ENCODE data around the gene CINP. TPM values are rescaled to one million over a fixed set of nuclear protein-coding genes. Genes with fewer than 3 reads are reported as not detected.

The CINP gene
- polyA plus RNA-seq, 1 donor from 2014 or later = 23.1 TPM

DNA sequence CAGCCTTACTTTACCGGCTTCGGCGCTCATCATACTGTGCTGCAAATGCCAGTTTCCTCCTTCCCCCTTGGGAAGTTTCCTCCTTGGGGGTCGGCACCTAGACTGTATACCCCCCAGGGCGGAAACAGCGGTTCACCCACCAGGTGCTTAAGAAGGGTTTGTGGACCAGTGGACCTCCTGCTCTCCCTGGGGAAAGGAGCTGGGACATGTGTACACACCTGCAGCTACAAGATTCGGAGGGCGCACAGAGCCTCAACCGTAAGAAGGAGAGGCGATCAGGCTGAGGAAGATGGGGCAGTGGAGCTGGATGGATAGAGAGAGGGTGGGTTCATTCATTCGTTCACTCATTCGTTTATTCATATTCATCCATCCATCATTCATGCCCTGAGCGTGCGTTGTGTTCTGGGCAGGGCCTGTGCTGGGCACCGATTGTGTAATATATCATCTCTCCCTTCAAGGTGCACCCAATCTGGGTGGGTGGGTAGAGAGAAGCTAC is 43.9 kb downstream of the CINP start:
- Histone ChIP-seq H2AFZ (ENCODE audit: low read depth, low read length) (peak overlapping the region; percentile 84), H3K4me3 (ENCODE audit: low read length) (peak overlapping the region; percentile 89), H3K9ac (ENCODE audit: low read length) (peak overlapping the region; percentile 92), H3K9me3 (ENCODE audit: low read length) (no peaks in the 10 kb centered on the region), H3K36me3 (ENCODE audit: insufficient read depth, low read length) (no peaks in the 10 kb centered on the region), H3K4me2 (ENCODE audit: low read length) (peak overlapping the region; percentile 80), H3F3A (ENCODE audit: insufficient read depth, low read length, poor library complexity, severe bottlenecking) (peaks cover 5% of the 10 kb centered on the region), H3K27ac (ENCODE audit: low read length) (peak overlapping the region; percentile 84), H3K27me3 (ENCODE audit: insufficient read depth, low read depth, low read length) (no peaks in the 10 kb centered on the region), H3K9me2 (ENCODE audit: insufficient read depth, low read length) (no peaks in the 10 kb centered on the region), H3K79me2 (replicated peaks; ENCODE audit: insufficient read depth, low read length) (peaks cover 3% of the 10 kb centered on the region), H4K20me1 (ENCODE audit: insufficient read depth) (no peaks in the 10 kb centered on the region)
- TF ChIP-seq TAF1 (IDR thresholded peaks at IDR 0.05; ENCODE audit: low read depth) (no peak), RAD21 (conservative IDR thresholded peaks at IDR 0.05) (no peak)

DNA sequence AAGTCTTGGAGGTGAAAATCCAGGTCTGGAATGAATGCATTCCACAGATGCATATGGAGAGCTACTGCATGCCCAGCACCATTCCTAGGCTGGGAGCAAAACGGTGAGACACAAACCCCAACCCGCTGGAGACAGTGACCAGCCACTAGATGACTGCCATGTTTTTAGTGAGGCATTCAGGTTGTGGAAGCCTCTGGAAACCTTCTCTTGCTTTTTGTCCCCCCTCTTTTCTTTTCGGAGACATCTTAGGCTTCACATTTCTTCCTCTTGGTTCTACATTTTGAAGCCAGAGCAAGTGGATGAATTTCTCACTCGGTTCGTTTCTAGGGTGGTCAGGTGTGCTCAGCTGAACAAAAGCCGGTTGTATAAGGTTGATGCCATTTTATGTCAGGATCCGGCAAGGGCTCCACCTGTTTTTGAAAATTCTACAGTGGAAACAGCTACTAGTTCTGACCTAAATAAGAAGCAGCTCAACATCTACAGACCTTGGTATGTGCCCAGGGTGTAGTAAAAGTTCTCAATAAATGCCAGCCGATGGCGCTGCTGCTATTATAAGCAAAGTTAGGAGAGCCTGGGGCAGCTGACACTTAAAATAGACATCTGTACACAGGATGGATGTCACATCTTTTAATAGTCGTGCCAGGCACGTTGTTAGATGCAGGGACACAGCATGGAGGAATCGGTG is 45.0 kb downstream of the CINP start:
- Histone ChIP-seq H3F3A (ENCODE audit: insufficient read depth, low read length, poor library complexity, severe bottlenecking) (peaks cover 5% of the 10 kb centered on the region), H3K9me2 (ENCODE audit: insufficient read depth, low read length) (no peaks in the 10 kb centered on the region), H3K36me3 (ENCODE audit: insufficient read depth, low read length) (no peaks in the 10 kb centered on the region), H3K9me3 (ENCODE audit: low read length) (no peaks in the 10 kb centered on the region), H2AFZ (ENCODE audit: low read depth, low read length) (peak overlapping the region; percentile 53), H3K4me3 (ENCODE audit: low read length) (peak overlapping the region; percentile 71), H4K20me1 (ENCODE audit: insufficient read depth) (no peaks in the 10 kb centered on the region), H3K9ac (ENCODE audit: low read length) (peak overlapping the region; percentile 66), H3K27ac (ENCODE audit: low read length) (peak overlapping the region; percentile 86), H3K79me2 (replicated peaks; ENCODE audit: insufficient read depth, low read length) (peaks cover 3% of the 10 kb centered on the region), H3K27me3 (ENCODE audit: insufficient read depth, low read depth, low read length) (no peaks in the 10 kb centered on the region), H3K4me2 (ENCODE audit: low read length) (peak overlapping the region; percentile 43)
- TF ChIP-seq TAF1 (IDR thresholded peaks at IDR 0.05; ENCODE audit: low read depth) (peak; percentile 17), MXI1 (conservative IDR thresholded peaks at IDR 0.05; ENCODE audit: poor library complexity, severe bottlenecking) (no peak)
- TF ChIP-seq, protein P1, sequence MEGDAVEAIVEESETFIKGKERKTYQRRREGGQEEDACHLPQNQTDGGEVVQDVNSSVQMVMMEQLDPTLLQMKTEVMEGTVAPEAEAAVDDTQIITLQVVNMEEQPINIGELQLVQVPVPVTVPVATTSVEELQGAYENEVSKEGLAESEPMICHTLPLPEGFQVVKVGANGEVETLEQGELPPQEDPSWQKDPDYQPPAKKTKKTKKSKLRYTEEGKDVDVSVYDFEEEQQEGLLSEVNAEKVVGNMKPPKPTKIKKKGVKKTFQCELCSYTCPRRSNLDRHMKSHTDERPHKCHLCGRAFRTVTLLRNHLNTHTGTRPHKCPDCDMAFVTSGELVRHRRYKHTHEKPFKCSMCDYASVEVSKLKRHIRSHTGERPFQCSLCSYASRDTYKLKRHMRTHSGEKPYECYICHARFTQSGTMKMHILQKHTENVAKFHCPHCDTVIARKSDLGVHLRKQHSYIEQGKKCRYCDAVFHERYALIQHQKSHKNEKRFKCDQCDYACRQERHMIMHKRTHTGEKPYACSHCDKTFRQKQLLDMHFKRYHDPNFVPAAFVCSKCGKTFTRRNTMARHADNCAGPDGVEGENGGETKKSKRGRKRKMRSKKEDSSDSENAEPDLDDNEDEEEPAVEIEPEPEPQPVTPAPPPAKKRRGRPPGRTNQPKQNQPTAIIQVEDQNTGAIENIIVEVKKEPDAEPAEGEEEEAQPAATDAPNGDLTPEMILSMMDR (IDR thresholded peaks at IDR 0.05; ENCODE audit: poor library complexity, severe bottlenecking) = no peak
- TF ChIP-seq, protein P2, sequence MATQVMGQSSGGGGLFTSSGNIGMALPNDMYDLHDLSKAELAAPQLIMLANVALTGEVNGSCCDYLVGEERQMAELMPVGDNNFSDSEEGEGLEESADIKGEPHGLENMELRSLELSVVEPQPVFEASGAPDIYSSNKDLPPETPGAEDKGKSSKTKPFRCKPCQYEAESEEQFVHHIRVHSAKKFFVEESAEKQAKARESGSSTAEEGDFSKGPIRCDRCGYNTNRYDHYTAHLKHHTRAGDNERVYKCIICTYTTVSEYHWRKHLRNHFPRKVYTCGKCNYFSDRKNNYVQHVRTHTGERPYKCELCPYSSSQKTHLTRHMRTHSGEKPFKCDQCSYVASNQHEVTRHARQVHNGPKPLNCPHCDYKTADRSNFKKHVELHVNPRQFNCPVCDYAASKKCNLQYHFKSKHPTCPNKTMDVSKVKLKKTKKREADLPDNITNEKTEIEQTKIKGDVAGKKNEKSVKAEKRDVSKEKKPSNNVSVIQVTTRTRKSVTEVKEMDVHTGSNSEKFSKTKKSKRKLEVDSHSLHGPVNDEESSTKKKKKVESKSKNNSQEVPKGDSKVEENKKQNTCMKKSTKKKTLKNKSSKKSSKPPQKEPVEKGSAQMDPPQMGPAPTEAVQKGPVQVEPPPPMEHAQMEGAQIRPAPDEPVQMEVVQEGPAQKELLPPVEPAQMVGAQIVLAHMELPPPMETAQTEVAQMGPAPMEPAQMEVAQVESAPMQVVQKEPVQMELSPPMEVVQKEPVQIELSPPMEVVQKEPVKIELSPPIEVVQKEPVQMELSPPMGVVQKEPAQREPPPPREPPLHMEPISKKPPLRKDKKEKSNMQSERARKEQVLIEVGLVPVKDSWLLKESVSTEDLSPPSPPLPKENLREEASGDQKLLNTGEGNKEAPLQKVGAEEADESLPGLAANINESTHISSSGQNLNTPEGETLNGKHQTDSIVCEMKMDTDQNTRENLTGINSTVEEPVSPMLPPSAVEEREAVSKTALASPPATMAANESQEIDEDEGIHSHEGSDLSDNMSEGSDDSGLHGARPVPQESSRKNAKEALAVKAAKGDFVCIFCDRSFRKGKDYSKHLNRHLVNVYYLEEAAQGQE (IDR thresholded peaks at IDR 0.05; ENCODE audit: borderline replicate concordance) = peak; percentile 56

DNA sequence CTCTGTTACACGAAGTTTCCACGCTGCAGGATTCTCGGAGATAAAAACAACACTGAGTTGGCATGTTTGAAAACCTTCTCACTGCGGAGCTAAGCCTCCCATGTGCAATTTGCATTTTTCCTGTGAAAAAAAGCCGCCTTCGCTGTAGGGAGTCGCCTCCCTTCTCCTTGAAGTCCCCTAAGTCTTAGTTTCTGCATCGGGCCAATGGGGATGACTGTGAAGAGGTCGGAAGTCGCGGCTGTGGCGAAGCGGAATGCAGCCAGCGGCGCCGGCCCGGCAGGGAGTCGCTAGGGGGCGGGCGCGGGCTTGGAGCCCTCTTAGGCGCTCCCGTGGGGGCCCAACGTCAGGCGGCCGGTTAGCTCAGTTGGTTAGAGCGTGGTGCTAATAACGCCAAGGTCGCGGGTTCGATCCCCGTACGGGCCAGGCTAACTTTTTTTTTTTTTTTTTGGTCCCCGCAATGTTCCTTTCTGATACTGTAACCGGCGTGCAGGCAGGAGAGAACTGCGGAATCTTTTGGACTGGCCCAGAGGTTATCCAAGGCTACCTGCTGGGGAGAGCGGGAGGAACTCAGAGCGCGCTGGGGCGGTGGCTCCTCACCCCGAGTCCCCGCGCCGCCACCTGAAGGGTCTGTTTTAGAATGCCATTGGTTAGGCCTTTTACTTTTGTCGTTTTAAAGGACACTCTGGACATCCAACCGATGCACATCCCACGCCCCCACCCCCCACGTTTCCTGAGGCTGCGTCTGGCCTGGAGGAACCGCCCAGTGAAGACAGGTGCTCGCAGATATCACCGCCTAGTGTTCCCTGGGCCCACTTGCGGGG is 45.7 kb downstream of the CINP start:
- H3K4me3 ChIP-seq (ENCODE audit: low read length) = peak overlapping the region; percentile 71
- H3K27me3 ChIP-seq (ENCODE audit: insufficient read depth, low read depth, low read length) = no peaks in the 10 kb centered on the region
- H3K27ac ChIP-seq (ENCODE audit: low read length) = peak overlapping the region; percentile 86
- H3K79me2 ChIP-seq (replicated peaks; ENCODE audit: insufficient read depth, low read length) = peaks cover 3% of the 10 kb centered on the region
- peak overlapping the region; percentile 79 for H3K4me2 ChIP-seq (ENCODE audit: low read length)
- peaks cover 5% of the 10 kb centered on the region for H3F3A ChIP-seq (ENCODE audit: insufficient read depth, low read length, poor library complexity, severe bottlenecking)
- H3K36me3 ChIP-seq (ENCODE audit: insufficient read depth, low read length) = no peaks in the 10 kb centered on the region
- H3K9me3 ChIP-seq (ENCODE audit: low read length) = no peaks in the 10 kb centered on the region
- H2AFZ ChIP-seq (ENCODE audit: low read depth, low read length) = peak overlapping the region; percentile 53
- no peaks in the 10 kb centered on the region for H4K20me1 ChIP-seq (ENCODE audit: insufficient read depth)
- H3K9me2 ChIP-seq (ENCODE audit: insufficient read depth, low read length) = no peaks in the 10 kb centered on the region
- H3K9ac ChIP-seq (ENCODE audit: low read length) = peak overlapping the region; percentile 66
- peak; percentile 33 for TF ChIP-seq RAD21 (conservative IDR thresholded peaks at IDR 0.05)
- peak; percentile 53 for TF ChIP-seq SMC3 (conservative IDR thresholded peaks at IDR 0.05; ENCODE audit: poor library complexity)
- TF ChIP-seq EP300 (conservative IDR thresholded peaks at IDR 0.05; ENCODE audit: poor library complexity, severe bottlenecking) = no peak
- no peak for TF ChIP-seq TAF1 (IDR thresholded peaks at IDR 0.05; ENCODE audit: low read depth)
- TF ChIP-seq, protein P1 (IDR thresholded peaks at IDR 0.05; ENCODE audit: poor library complexity, severe bottlenecking) = peak; percentile 92
- TF ChIP-seq POLR2AphosphoS5 (IDR thresholded peaks at IDR 0.05) = peak; percentile 12
- no peak for TF ChIP-seq EZH2 (IDR thresholded peaks at IDR 0.05; ENCODE audit: borderline replicate concordance, insufficient read depth, low read length, poor library complexity, severe bottlenecking)
- peak; percentile 90 for TF ChIP-seq MXI1 (conservative IDR thresholded peaks at IDR 0.05; ENCODE audit: poor library complexity, severe bottlenecking)

Data from neural cell (in vitro differentiated cells).